Natural killer cell treated with Interleukin-12 subunit alpha and Interleukin-12 subunit beta and Interleukin-15 and Interleukin-18, amount 100 ng/mL, for 72 hours (primary cell): ENCODE results near the gene CCSER1. TPM values are rescaled to one million over a fixed set of nuclear protein-coding genes. Genes with fewer than 3 reads are reported as not detected.
"Not testable (repeated sequence)": the region's sequence is repeated elsewhere in the genome, so short reads cannot be mapped to it uniquely, and the experiment has no call there.

ENCODE experiments used
- ATAC-seq, 2 donors: fragments of 150-1000 bp; cut with Tn5 transposase in 1 of 2; sonication (Bioruptor Pico), chemical (Tn5 transposase) in 1 of 2; 2 replicates each; pipeline ENCODE4 v1.10.0; 2021
- DNase-seq: peaks from one replicate; pipeline ENCODE4 v3.0.0; 2022; ENCODE audit warnings: low spot score
- H3K27ac Mint-ChIP-seq, 2 donors: 1 replicate in 1 of 2; 2 replicates in 1 of 2; pipeline ENCODE4 v1.8.0; 2022; ENCODE audit warnings: mixed read lengths in 2 of 2, mild to moderate bottlenecking in 1 of 2, moderate library complexity in 1 of 2
- H3K27me3 Mint-ChIP-seq, 2 donors: 1 replicate in 1 of 2; 2 replicates in 1 of 2; pipeline ENCODE4 v1.8.0; 2022; ENCODE audit warnings: mixed read lengths in 2 of 2
- H3K36me3 Mint-ChIP-seq: one replicate; pipeline ENCODE4 v1.8.0; 2022; ENCODE audit warnings: mixed read lengths
- H3K4me1 Mint-ChIP-seq, 2 donors: 1 replicate in 1 of 2; 2 replicates in 1 of 2; pipeline ENCODE4 v1.8.0; 2022; ENCODE audit warnings: low read depth in 2 of 2, mixed read lengths in 2 of 2, mild to moderate bottlenecking in 1 of 2
- H3K4me3 Mint-ChIP-seq: one replicate; pipeline ENCODE4 v1.8.0; 2022; ENCODE audit warnings: mixed read lengths
- H3K9me3 Mint-ChIP-seq: 2 replicates; pipeline ENCODE4 v1.8.0; 2022; ENCODE audit warnings: mixed read lengths
- total RNA-seq, 2 donors: library from RNA; stranded (reverse); gene quantifications; one replicate each; pipeline ENCODE4 v1.2.3, GENCODE V29; 2022

Gene CCSER1
- total RNA-seq, 2 donors from 2014 or later = 0.17 TPM; not detected in 1

DNA sequence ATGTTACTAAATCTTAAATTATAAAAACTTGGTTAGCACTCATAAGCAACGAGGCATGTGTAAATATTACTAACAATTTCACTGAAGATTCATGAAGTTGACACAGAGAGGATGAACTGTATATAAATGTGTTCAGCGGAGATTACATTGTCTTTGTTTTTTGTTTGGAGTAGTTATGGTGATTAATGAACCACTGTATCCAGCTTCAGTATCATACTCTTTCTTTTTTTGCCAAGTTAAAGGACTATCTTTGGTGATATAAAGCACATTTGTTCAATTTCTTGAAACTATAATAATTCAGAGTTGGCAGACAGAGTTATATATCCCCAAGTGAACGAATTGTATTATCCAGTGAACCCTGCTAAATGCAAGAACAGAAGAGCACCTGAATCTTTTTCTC, 497.6 kb downstream of the CCSER1 start:
- DNase-seq (no peak), ATAC-seq (no peak)
- H3K27me3 Mint-ChIP-seq = no peaks in the 10 kb centered on the region
- H3K27ac Mint-ChIP-seq = no peak overlapping the region
- no peaks in the 10 kb centered on the region for H3K4me1 Mint-ChIP-seq
- H3K36me3 Mint-ChIP-seq = no peaks in the 10 kb centered on the region
- no peaks in the 10 kb centered on the region for H3K9me3 Mint-ChIP-seq
- H3K4me3 Mint-ChIP-seq = no peak overlapping the region

DNA sequence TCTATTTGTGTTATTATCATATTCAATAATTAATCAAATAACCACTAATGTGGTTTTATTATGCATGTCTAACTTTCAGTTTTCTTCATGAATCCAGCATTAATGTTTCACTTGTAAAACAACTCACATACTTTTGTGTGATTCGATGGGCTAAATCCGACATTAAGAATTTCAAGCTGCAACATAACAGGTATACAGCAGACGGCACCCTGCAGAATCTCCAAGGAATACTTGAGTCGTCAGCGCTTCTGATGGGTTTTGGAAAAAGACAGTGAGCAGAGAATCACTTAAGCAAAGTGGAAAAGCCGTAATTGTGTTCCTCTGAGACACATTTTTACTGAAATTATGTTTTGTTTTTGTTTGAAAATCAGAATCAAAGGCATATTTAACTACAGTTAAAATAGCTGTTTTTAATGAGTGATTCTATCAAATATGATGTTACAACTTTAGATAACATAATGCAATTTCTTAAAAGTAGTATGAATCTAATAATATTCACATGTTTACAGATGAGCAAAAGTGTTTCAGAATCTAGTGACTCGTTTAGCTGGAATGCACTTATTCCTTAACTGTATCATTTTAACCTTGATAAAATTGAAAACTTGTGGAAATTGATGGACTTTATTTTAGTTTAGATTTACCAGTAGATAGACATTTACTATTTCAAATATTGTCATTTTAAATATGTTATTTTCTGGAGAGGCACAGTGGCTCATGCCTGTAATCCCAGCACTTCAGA, 514.8 kb downstream of the CCSER1 start:
- H3K27me3 Mint-ChIP-seq = no peaks in the 10 kb centered on the region
- H3K9me3 Mint-ChIP-seq = no peaks in the 10 kb centered on the region
- DNase-seq (no peak), ATAC-seq (no peak)
- no peak overlapping the region for H3K27ac Mint-ChIP-seq
- no peak overlapping the region for H3K4me3 Mint-ChIP-seq
- H3K4me1 Mint-ChIP-seq = no peaks in the 10 kb centered on the region
- peaks cover 5% of the 10 kb centered on the region for H3K36me3 Mint-ChIP-seq

DNA sequence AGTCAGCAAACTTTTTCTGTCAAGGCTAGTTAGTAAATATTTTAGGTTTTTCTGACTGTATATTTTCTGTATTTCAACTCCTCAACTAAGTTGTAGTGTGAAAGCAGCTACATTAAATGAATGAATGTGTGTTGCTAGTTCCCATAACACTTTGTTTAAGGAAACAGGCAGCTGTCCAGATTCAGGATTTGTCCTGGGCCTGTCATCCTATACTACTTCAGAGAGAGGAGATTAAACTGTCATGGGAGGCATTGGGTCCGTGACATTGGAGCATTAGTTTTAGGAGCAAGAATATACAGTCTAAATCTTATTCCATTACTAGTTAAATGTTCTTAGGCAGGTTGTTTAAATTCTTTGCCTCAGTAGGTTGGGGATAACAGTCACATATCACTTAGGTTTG, 516.0 kb downstream of the CCSER1 start:
- DNase-seq (no peak), ATAC-seq (no peak)
- H3K27ac Mint-ChIP-seq = no peak overlapping the region
- no peaks in the 10 kb centered on the region for H3K27me3 Mint-ChIP-seq
- no peaks in the 10 kb centered on the region for H3K4me1 Mint-ChIP-seq
- H3K36me3 Mint-ChIP-seq = peaks cover 5% of the 10 kb centered on the region
- H3K9me3 Mint-ChIP-seq = peaks cover 2% of the 10 kb centered on the region
- H3K4me3 Mint-ChIP-seq = no peak overlapping the region

DNA sequence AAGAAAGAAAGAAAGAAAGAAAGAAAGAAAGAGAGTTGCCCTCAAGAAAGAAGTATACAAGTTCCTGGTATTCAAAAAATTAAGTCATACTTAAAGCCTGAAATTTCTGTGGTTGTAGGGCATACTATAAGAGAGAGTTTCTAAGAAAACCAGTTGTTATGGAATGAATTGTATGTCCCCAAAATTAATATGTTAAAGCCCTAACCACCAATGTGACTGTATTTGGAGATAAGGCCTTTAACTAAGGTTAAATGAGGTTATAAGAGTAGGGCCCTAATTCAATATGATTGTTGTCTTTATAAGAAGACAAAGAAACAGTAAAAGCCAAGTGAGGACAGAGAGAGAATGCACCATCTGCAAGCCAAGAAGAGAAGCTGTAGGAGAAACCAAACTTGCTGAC, 521.1 kb downstream of the CCSER1 start:
- Mint-ChIP-seq H3K27ac (no peak overlapping the region), H3K27me3 (no peaks in the 10 kb centered on the region), H3K4me1 (no peaks in the 10 kb centered on the region), H3K4me3 (no peak overlapping the region), H3K9me3 (peaks cover 13% of the 10 kb centered on the region), H3K36me3 (no peaks in the 10 kb centered on the region)
- ATAC-seq (no peak), DNase-seq (no peak)

DNA sequence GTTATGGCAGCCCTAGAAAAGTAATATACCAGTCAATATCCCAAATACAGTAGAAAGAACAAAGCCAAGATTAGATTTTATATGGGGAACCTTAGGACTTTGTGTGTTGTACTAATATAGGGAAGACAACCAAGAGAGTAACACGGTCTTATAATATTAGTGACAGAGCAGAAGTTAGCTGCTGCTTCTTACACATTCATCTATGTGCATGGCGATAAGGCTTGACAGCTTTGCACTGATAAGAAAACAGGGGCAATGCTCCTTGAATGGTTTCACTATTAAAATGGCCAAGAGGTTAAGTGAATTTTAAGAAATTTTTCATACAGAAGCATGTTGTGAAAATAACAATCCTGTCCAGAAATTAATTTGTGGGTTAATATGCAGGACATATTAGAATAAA, 521.6 kb downstream of the CCSER1 start:
- no peaks in the 10 kb centered on the region for H3K27me3 Mint-ChIP-seq

DNA sequence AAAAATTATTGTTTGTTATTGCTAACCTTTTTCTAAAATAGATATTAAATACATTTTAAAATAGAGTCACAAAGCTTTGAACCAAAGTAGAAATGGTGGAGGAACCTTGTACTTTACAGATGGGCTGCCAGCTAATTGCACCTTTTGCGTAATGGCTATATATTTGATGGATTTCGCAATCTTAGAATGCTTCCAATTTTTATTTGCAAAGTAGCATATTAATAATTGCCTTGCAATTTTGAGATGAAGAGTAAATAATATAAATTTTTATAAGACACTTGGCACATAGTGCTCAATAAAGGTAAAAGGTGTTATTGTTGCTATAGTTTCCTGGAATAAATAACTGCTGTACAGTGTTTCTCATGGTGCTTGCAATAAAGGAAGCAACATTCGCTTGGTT, 533.5 kb downstream of the CCSER1 start:
- H3K27ac Mint-ChIP-seq = no peak overlapping the region
- H3K36me3 Mint-ChIP-seq = no peaks in the 10 kb centered on the region
- no peak for ATAC-seq
- H3K9me3 Mint-ChIP-seq = no peaks in the 10 kb centered on the region
- H3K4me3 Mint-ChIP-seq = no peak overlapping the region
- no peak for DNase-seq
- H3K4me1 Mint-ChIP-seq = no peaks in the 10 kb centered on the region
- no peaks in the 10 kb centered on the region for H3K27me3 Mint-ChIP-seq

More for the DNA sequence above, 521.6 kb downstream of the CCSER1 start:
- H3K36me3 Mint-ChIP-seq = no peaks in the 10 kb centered on the region
- H3K27ac Mint-ChIP-seq = no peak overlapping the region
- peaks cover 13% of the 10 kb centered on the region for H3K9me3 Mint-ChIP-seq
- no peak for DNase-seq
- no peaks in the 10 kb centered on the region for H3K4me1 Mint-ChIP-seq
- no peak for ATAC-seq
- no peak overlapping the region for H3K4me3 Mint-ChIP-seq

DNA sequence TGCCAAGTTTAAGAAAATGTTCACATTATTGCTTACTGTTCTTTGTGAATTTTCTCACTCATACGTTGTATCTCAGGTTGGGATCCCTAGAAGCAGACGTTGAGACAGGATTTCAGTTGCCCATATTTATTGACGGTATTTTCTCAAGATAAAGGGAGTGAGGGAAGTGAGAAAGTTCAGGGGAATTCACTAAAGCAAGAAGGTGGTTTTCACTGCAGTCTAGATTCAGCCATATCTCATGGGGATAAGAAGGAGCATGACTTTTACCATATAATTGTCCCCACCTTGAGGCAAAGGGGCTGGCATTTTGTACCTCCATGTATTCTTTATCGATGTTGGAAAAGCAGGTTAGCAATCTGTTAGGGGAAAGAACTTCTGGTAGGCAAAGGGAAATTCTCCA, 543.0 kb downstream of the CCSER1 start:
- ATAC-seq = no peak
- no peak for DNase-seq

DNA sequence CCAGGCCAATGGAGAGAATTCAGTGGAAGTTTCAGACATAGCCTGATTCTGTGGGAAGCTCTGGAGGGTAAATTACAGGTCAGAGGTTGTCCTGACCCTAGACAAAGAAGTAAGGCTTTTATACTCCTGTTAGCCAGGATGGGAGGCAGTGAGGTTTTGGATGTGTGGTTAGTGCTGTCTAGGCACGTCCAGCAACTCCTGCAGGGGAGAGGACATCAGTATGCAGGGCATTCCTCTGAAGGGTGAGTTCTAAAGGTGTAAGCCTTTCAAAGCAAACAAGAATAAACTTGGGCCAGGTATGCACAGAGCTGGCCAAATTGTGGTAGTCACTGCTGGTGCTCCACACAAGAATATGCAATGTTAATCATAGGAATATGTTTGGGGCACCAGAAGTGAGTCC, 562.5 kb downstream of the CCSER1 start:
- no peak for ATAC-seq
- no peaks in the 10 kb centered on the region for H3K4me1 Mint-ChIP-seq
- DNase-seq = no peak
- H3K27ac Mint-ChIP-seq = no peak overlapping the region
- H3K4me3 Mint-ChIP-seq = no peak overlapping the region
- H3K9me3 Mint-ChIP-seq = peaks cover 10% of the 10 kb centered on the region
- H3K27me3 Mint-ChIP-seq = no peaks in the 10 kb centered on the region
- H3K36me3 Mint-ChIP-seq = no peaks in the 10 kb centered on the region

More for the DNA sequence above, 543.0 kb downstream of the CCSER1 start:
- no peak overlapping the region for H3K27ac Mint-ChIP-seq
- no peaks in the 10 kb centered on the region for H3K27me3 Mint-ChIP-seq
- H3K4me3 Mint-ChIP-seq = no peak overlapping the region
- no peaks in the 10 kb centered on the region for H3K36me3 Mint-ChIP-seq
- peaks cover 6% of the 10 kb centered on the region for H3K9me3 Mint-ChIP-seq
- H3K4me1 Mint-ChIP-seq = no peaks in the 10 kb centered on the region

DNA sequence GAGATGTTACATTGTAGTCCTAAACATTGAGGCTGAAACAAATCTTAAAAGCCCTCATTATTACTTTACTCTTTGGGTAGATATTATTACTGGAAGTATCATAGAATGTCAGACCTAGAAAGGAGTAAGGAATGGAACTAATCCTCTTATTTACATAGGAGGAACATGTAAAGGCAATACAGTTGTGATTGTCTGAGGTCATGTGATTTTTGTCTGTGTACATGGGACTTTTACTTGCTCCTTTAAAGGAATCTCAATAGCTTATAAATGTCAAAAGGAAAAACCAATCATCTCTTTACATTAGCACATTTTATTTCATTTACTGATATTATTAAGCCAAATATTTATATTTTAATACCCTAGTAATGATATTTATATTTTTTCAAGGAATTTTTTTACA, 568.2 kb downstream of the CCSER1 start:
- Mint-ChIP-seq H3K9me3 (peaks cover 16% of the 10 kb centered on the region), H3K36me3 (peaks cover 4% of the 10 kb centered on the region), H3K4me3 (no peak overlapping the region), H3K4me1 (no peaks in the 10 kb centered on the region), H3K27me3 (no peaks in the 10 kb centered on the region), H3K27ac (no peak overlapping the region)
- no peak for DNase-seq
- no peak for ATAC-seq

DNA sequence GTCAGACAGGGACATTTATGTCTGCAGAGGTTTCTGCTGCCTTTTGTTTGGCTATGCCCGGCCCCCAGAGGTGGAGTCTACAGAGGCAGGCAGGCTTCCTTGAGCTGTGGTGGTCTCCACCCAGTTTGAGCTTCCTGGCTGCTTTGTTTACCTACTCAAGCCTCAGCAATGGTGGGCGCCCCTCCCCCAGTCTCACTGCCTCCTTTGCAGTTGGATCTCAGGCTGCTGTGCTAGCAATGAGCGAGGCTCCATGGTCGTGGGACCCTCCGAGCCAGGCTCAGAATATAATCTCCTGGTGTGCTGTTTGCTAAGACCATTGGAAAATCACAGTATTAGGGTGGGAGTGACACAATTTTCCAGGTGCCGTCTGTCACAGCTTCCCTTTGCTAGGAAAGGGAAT, 578.3 kb downstream of the CCSER1 start:
- not testable (repeated sequence) for ATAC-seq, H3K4me1 Mint-ChIP-seq

DNA sequence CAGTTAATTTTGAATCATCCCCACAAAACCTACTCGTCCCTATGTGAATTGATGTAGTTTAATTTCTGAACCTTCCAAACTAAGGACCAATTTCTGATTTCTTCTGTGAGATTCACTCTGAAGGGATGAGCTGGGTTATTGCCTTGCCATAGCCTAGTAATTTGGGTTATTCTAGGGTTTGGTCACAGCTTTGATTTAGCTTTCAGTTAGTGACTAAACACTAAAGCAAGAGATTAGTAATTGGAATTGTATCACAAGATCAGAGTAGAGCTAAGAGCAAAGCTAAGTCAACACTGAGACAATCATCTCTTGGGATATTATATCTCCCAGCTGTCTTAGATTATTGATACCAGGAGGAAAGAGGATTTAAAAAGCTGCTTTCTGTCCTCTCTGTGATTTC, 588.0 kb downstream of the CCSER1 start:
- DNase-seq = no peak
- Mint-ChIP-seq H3K27me3 (no peaks in the 10 kb centered on the region), H3K36me3 (peaks cover 7% of the 10 kb centered on the region), H3K27ac (no peak overlapping the region), H3K9me3 (peaks cover 4% of the 10 kb centered on the region), H3K4me1 (no peaks in the 10 kb centered on the region), H3K4me3 (no peak overlapping the region)
- no peak for ATAC-seq

More for the DNA sequence above, 578.3 kb downstream of the CCSER1 start:
- H3K36me3 Mint-ChIP-seq = peaks cover 12% of the 10 kb centered on the region
- not testable (repeated sequence) for H3K27ac Mint-ChIP-seq, H3K27me3 Mint-ChIP-seq, H3K4me3 Mint-ChIP-seq, DNase-seq
- peaks cover 34% of the 10 kb centered on the region for H3K9me3 Mint-ChIP-seq

DNA sequence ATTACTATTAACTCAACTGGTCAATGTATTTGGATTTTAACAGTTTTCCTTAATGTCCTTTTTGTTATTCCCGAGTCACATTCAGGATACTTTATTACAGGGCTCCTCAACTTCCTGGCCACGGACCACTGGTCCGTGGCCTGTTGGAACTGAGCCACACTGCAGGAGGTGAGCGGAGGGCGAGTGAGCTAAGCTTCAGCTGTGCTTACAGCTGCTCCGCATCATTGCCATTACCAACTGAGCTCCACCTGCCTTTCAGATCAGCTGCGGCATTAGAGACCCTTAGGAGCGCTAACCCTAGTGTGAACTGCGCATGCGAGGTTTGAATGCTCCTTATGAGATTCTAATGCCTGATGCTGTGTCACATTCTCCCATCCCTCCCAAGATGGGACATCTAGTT, 591.7 kb downstream of the CCSER1 start:
- ATAC-seq (no peak), DNase-seq (no peak)
- Mint-ChIP-seq H3K4me1 (no peaks in the 10 kb centered on the region), H3K9me3 (peaks cover under 1% of the 10 kb centered on the region), H3K27ac (no peak overlapping the region), H3K4me3 (no peak overlapping the region), H3K36me3 (no peaks in the 10 kb centered on the region), H3K27me3 (no peaks in the 10 kb centered on the region)

DNA sequence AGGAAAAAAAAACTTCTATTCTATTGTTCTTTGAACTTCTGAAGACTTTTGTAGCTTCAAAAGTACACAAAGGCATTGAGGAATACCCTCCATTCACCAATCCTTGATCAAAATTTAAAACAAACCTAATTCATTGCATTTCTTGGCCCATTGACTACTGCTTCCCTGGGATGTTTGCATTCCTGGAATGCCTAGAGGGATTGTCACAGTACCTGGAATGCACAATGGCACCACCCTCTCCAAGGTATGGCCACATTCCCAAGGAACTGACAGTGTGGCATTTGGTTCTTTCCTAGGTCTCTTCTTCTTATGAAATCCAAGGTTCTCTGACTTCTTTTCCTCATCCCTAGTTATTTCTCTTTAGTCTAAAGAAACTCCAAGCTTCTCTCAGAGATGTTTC, 600.7 kb downstream of the CCSER1 start:
- no peaks in the 10 kb centered on the region for H3K27me3 Mint-ChIP-seq
- H3K4me3 Mint-ChIP-seq = no peak overlapping the region
- peaks cover 15% of the 10 kb centered on the region for H3K9me3 Mint-ChIP-seq
- no peak overlapping the region for H3K27ac Mint-ChIP-seq
- no peaks in the 10 kb centered on the region for H3K4me1 Mint-ChIP-seq
- no peak for ATAC-seq
- H3K36me3 Mint-ChIP-seq = no peaks in the 10 kb centered on the region
- no peak for DNase-seq

DNA sequence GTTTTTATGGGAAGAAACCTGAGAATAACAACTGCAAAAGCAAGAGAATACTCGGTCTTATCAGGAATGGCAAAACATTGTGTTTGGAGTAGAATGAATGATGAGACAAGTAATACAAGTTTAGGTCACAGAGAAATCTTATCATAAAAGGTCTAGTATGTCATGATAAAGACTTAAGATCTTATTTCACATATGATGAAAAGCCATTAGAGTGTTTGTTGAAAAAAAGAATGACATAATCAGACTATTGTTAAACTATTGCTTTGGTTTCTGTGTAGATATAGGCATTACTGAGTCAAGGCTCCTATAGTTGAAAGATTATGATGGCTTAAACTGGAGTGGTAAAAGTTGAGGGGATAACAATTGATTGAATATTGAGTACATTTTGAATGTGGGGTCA, 603.6 kb downstream of the CCSER1 start:
- Mint-ChIP-seq H3K9me3 (peaks cover 20% of the 10 kb centered on the region), H3K4me1 (no peaks in the 10 kb centered on the region), H3K27ac (no peak overlapping the region), H3K4me3 (no peak overlapping the region), H3K27me3 (no peaks in the 10 kb centered on the region), H3K36me3 (no peaks in the 10 kb centered on the region)
- DNase-seq = no peak
- no peak for ATAC-seq

DNA sequence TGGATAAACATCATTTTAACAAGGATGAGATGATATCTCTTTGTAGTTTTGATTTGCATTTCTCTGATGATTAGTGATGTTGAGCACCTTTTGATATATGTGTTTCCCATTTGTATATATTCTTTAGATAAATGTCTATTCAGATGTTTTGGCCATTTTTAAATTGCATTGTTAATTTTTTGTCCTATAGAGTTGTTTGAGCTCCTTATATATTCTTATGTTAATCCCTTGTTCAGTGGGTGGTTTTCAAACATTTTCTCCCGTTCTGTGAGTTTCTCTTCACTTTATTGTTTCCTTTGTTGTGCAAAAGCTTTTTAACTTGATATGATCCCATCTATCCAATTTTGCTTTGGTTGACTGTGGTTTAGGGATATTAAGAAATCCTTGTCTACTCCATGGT, 606.0 kb downstream of the CCSER1 start:
- no peak for ATAC-seq

More for the DNA sequence above, 606.0 kb downstream of the CCSER1 start:
- Mint-ChIP-seq H3K9me3 (peaks cover 19% of the 10 kb centered on the region), H3K36me3 (peaks cover 6% of the 10 kb centered on the region), H3K27ac (no peak overlapping the region), H3K4me1 (no peaks in the 10 kb centered on the region), H3K27me3 (no peaks in the 10 kb centered on the region), H3K4me3 (no peak overlapping the region)
- no peak for DNase-seq
